HEK293T (cell line): Measurements from ENCODE around the gene LILRB5.
"Not testable (repeated sequence)": the region's sequence is repeated elsewhere in the genome, so short reads cannot be mapped to it uniquely, and the experiment has no call there.

Experiments
- BHLHE40 ChIP-seq: fragments of 450-650 bp; IDR thresholded peaks from 2 replicates; pipeline ENCODE4 v1.6.1; 2016; ENCODE audit warnings: mild to moderate bottlenecking, moderate library complexity, borderline replicate concordance
- ELF4 ChIP-seq: fragments of 450-650 bp; IDR thresholded peaks from 2 replicates; pipeline ENCODE4 v1.6.1; 2017; ENCODE audit warnings: antibody characterized with exemption
- FOXA1 ChIP-seq: fragments of 450-650 bp; IDR thresholded peaks from 2 replicates; pipeline ENCODE4 v1.6.1; 2016; ENCODE audit warnings: mild to moderate bottlenecking
- FOXK2 ChIP-seq: fragments of 450-650 bp; IDR thresholded peaks from 2 replicates; pipeline ENCODE4 v1.6.1; 2016; ENCODE audit warnings: mild to moderate bottlenecking
- FOXM1 ChIP-seq: fragments of 450-650 bp; IDR thresholded peaks from 2 replicates; pipeline ENCODE4 v1.6.1; 2017; ENCODE audit warnings: mild to moderate bottlenecking, borderline replicate concordance
- HDGF ChIP-seq: fragments of 450-650 bp; IDR thresholded peaks from 2 replicates; pipeline ENCODE4 v1.6.1; 2017; ENCODE audit warnings: antibody characterized with exemption, borderline replicate concordance
- L3MBTL2 ChIP-seq: fragments of 450-650 bp; conservative IDR thresholded peaks from 2 replicates; pipeline ENCODE4 v1.6.1; 2016; ENCODE audit warnings: mild to moderate bottlenecking
- LEF1 ChIP-seq: fragments of 450-650 bp; IDR thresholded peaks from 2 replicates; pipeline ENCODE4 v1.6.1; 2017; ENCODE audit warnings: mild to moderate bottlenecking, borderline replicate concordance
- NFRKB ChIP-seq: fragments of 450-650 bp; IDR thresholded peaks from 2 replicates; pipeline ENCODE4 v1.6.1; 2016; ENCODE audit warnings: mild to moderate bottlenecking, moderate library complexity
- SP1 ChIP-seq: fragments of 450-650 bp; IDR thresholded peaks from 2 replicates; pipeline ENCODE4 v1.6.1; 2017
- TARDBP ChIP-seq: fragments of 450-650 bp; IDR thresholded peaks from 2 replicates; pipeline ENCODE4 v1.6.1; 2016
- ZNF384 ChIP-seq: fragments of 450-650 bp; IDR thresholded peaks from 2 replicates; pipeline ENCODE4 v1.6.1; 2016
- TF ChIP-seq, protein P1 (sequence below): fragments of 450-650 bp; IDR thresholded peaks from 2 replicates; pipeline ENCODE4 v1.6.1; 2016

- TF ChIP-seq NFRKB, TARDBP, SP1, FOXM1, LEF1, BHLHE40, FOXK2, L3MBTL2, HDGF, FOXA1, ZNF384, ELF4: not testable (repeated sequence)
- TF ChIP-seq, protein P1, sequence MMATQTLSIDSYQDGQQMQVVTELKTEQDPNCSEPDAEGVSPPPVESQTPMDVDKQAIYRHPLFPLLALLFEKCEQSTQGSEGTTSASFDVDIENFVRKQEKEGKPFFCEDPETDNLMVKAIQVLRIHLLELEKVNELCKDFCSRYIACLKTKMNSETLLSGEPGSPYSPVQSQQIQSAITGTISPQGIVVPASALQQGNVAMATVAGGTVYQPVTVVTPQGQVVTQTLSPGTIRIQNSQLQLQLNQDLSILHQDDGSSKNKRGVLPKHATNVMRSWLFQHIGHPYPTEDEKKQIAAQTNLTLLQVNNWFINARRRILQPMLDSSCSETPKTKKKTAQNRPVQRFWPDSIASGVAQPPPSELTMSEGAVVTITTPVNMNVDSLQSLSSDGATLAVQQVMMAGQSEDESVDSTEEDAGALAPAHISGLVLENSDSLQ: not testable (repeated sequence)
These were observed 33.7 kb downstream of the LILRB5 start for GRCh38 chr19:54223277-54223936.
